Measurements from ENCODE around the gene CYB5D1.

The CYB5D1 gene

DNA sequence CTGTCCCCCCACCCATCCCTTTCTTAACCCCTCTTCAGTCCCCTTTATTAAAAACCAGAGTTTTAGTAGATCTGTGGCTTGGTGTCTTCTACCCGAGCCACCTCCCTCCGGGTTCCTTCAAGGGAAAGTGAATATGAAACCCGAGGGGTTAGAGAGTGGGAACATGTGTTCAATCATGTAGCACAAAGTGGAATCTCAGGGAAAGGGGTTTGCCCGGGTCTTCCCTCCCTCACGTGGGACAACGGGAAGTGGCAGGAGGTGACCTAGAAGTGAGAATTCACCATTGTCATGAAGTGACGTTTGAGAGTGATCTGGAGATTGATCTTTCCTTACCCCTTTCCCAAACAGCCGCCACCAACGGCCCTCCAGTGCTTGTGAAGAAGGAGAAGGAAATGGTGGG, 53.3 kb downstream of the CYB5D1 start:
- Histone ChIP-seq H3K9me3 (ENCODE audit: control insufficient read depth, insufficient read depth, low read length) (no peaks in the 10 kb centered on the region), H3K9ac (ENCODE audit: low read depth, low read length) (no peak overlapping the region), H3K36me3 (ENCODE audit: control insufficient read depth, insufficient read depth, low read length) (peaks cover 4% of the 10 kb centered on the region), H3K4me1 (ENCODE audit: control insufficient read depth, insufficient read depth, low read length) (no peaks in the 10 kb centered on the region), H3K27me3 (ENCODE audit: control insufficient read depth, insufficient read depth, low read length) (peaks cover 12% of the 10 kb centered on the region), H3K4me3 (ENCODE audit: low read depth, low read length) (no peak overlapping the region)

All from iPS-15b (cell line).